ENCODE measurements around the gene ZNF451.

ZNF451 gene

GRCh38 chr6:57205550-57206328 is 115.8 kb downstream of the ZNF451 start:
- peak; percentile 42 for DNase-seq (ENCODE audit: low read depth)

- DNase-seq (ENCODE audit: low read depth) = peak; percentile 89
Observed at GRCh38 chr6:57207141-57207540, 117.2 kb downstream of the ZNF451 start.

GRCh38 chr6:57207872-57208271 is 117.9 kb downstream of the ZNF451 start:
- peak; percentile 67 for DNase-seq (ENCODE audit: low read depth)

GRCh38 chr6:57209030-57209429 is 119.0 kb downstream of the ZNF451 start:
- DNase-seq (ENCODE audit: low read depth) = peak; percentile 43

DNA sequence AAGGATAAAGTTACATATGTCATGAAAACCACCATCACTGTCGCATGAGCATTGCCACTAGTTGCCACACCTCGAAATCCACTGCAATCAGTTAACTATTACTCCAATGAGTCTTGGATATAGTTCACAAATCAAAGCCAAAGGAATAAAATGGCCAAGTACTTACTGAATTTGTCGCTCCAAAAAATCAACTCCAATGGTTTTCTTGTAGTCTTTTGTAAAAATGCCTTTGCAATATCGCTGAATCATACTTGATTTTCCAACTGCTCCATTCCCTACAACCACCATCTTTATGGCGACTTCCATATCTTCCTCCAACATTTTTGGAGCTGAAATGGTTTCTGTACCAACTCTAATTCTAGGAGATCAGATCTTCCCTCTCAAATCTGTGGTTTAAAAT is 120.1 kb downstream of the ZNF451 start:
- DNase-seq (ENCODE audit: low read depth) = no peak

- DNase-seq (ENCODE audit: low read depth) = no peak
Observed at GRCh38 chr6:57215260-57215659, 125.3 kb downstream of the ZNF451 start.

DNA sequence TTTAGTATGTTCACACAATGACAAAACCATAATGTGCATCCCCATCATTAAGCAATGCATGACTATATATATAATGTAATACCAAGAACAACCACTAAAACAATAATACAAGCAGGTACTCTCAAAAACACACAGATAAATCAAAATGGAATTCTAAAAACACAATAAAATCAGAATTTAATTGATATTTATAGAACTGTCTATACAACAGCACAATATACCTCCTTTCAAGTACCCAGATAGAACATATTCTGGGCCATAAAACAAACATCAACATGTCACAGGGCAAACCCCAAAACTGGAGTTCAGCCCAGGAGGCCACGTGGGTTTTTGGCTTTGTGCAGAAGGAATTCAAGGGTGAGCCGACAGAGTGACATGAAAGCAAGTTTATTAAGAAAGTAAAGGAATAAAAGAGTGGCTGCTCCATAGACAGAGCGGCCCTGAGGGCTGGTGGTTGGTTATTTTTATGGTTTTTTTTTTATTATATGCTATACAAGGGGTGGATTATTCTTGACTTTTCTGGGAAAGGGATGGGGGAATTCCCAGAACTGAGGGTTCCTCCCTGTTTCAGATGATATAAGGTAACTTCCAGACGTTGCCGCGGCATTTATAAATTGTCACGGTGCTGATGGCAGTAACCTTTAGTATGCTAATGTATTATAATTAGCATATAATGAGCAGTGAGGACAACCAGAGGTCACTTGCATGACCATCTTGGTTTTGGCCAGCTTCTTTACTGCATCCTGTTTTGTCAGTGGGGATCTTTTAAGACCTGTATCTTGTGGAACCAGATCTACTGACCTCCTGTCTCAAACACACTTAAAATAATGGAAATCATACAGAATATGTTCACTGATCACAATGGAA is 126.5 kb downstream of the ZNF451 start:
- no peak for DNase-seq (ENCODE audit: low read depth)

DNA sequence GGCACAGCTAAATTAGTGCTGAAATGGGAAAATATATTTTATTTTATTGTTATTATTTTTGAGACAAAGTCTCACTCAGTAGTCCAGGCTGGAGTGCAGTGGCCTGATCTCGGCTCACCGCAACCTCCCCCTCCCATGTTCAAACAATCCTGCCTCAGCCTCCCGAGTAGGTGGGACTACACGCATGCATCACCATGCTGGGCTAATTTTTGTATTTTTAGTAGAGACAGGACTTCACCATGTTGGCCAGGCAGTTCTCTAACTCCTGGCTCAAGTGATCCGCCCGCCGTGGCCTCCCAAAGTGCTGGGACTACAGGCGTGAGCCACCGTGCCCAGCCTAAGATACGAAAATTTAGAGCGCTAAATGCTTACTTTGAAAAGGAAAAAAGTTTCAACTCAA is 127.3 kb downstream of the ZNF451 start:
- no peak for DNase-seq (ENCODE audit: low read depth)
